ENCODE measurements around the gene SCD5.

Gene SCD5

DNA sequence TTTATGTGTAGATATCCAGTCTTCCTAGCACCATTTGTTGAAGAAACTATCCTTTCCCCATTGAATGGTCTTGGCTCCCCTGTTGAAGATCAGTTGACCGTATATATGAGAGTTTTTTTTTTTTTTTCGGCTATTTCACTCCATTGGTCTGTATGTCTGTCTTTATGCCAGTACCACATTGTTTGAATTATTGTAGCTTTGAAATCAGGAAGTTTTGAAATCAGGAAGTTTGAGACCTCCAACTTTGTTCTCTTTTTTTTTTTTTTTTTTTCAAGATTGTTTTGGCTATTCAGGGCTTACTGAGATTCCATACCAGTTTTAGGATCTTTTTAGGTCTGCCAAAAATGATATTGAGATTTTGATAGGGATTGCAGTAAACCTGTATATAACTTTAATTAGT, 4.3 kb upstream of the SCD5 start:
- TF ChIP-seq, protein P1, sequence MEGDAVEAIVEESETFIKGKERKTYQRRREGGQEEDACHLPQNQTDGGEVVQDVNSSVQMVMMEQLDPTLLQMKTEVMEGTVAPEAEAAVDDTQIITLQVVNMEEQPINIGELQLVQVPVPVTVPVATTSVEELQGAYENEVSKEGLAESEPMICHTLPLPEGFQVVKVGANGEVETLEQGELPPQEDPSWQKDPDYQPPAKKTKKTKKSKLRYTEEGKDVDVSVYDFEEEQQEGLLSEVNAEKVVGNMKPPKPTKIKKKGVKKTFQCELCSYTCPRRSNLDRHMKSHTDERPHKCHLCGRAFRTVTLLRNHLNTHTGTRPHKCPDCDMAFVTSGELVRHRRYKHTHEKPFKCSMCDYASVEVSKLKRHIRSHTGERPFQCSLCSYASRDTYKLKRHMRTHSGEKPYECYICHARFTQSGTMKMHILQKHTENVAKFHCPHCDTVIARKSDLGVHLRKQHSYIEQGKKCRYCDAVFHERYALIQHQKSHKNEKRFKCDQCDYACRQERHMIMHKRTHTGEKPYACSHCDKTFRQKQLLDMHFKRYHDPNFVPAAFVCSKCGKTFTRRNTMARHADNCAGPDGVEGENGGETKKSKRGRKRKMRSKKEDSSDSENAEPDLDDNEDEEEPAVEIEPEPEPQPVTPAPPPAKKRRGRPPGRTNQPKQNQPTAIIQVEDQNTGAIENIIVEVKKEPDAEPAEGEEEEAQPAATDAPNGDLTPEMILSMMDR (IDR thresholded peaks at IDR 0.05): no peak

- TF ChIP-seq, protein P1 (IDR thresholded peaks at IDR 0.05): peak; percentile 73
These were observed 3.4 kb upstream of the SCD5 start for GRCh38 chr4:82801910-82802521.

DNA sequence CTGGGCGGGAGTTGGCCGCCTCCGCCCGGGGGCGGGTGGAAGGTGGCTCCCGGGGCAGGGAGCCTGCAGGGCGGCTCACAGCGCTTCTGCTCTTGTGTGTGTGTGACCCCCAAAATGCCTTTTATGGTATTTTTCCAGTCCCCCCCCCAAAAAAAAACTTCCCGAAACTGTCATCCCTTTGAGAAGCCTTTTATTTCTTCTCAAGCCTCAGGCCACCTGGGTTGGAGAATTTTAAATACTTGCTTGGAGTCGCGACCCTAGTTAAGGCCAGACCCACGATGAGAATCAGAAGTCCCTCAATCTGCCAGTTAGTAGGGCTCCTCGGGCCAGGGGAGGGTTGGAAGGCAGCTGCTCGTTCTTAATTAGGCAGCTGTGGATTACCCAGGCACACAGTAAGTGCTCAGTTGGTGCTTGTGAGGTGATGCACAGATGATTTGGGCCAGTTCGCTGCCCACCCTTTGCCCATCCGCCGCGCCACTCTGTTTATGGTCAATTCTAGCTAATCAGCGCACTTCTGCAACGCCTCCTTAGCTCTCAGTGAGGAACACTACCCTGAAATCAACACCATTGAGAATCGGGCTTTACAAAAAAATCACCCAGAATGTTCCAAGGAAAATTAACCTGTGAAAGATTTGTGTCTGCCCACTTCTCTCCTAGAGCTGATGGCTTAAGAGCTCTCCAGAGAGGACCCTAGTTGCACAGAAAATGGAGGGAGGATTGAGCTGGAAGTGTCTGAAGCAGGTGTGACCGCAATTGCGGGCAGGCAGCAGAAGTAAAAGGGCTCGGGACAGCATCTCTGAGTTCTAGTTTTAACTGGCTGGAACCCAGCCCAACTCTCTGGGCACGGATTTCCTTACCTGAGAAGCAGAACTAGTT, 648 bp upstream of the SCD5 start:
- TF ChIP-seq, protein P1 (IDR thresholded peaks at IDR 0.05): no peak

GRCh38 chr4:82797405-82798111, 1.0 kb downstream of the SCD5 start:
- TF ChIP-seq, protein P1 (IDR thresholded peaks at IDR 0.05): no peak

DNA sequence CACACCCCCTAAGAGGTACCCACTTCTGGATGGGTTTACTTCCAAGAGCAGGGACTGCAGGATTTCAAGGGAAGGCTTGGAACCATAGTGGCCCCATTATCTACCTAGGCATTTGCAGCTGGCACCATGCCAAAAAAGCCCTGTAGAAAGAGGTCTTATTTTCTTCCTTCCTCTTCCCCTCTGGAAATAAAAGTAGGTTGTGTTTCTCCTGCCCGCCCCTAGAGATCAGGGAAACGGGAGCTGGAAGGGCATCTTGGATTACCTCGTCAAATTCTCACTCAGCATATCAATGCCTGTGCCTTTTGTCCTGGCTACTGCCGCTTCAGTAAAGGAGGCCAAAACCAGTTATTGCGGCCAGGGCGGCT, 1.6 kb downstream of the SCD5 start:
- TF ChIP-seq, protein P1 (IDR thresholded peaks at IDR 0.05): no peak

DNA sequence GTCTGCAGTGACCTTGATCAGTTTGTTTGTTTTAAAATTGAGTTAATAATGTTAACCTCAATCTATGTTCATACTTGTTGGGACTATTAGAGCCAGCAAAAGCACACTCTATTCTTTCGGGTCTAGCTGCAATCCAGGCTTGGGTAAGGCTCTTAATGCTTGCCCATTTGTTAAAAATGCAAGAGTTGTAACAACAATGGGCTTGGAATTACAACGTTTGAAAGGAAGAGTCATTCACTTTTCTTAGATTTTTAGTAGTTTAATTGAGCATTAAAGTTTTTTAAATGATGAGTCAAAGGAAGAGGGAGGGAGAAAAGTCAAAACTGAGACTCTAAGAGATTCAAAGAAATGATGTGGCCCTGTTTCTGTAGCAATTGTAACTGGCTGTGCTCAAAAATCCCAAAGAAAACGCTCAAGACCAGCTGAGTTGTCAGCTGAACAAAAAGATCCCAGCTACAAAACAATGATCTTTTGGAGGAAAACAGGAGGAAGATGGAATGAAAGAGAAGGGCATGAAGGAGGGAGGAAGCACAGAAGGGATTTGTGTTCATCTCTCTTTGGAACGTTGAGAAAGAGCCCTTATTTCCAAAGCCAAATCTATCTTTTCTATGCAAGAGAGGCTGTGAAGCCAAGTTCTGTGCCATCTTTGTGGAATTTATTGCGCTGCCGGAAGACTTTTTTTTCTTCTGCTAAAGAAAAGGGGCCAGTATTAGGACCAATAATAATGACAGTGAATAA, 5.5 kb downstream of the SCD5 start:
- TF ChIP-seq, protein P1 (IDR thresholded peaks at IDR 0.05): no peak

DNA sequence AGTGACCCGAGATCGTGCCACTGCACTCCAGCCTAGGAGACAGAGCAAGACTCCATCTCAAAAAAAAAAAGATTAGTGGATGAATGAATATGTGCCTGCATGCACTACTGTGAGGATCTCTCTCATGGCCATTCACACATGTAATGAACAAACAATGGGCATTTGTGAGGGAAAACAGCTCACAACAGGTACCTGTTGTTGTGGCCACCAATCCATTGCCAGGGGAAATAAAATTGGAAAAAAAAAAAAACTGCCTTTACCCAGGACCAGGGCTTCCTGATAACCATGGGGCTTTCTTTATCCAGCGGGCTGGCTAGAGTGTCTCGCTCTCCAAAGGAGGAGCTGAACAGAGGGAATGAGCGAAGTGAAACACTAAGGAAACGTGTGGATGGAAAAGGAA, 7.4 kb downstream of the SCD5 start:
- TF ChIP-seq, protein P1 (IDR thresholded peaks at IDR 0.05): no peak

All from LNCAP (cell line).